ENCODE measurements around the gene NFE2L3.
A peak's percentile ranks its signal among the peaks of the same experiment; 100 is the strongest.
"Not testable (repeated sequence)": the region's sequence is repeated elsewhere in the genome, so short reads cannot be mapped to it uniquely, and the experiment has no call there.

NFE2L3 gene, protein sequence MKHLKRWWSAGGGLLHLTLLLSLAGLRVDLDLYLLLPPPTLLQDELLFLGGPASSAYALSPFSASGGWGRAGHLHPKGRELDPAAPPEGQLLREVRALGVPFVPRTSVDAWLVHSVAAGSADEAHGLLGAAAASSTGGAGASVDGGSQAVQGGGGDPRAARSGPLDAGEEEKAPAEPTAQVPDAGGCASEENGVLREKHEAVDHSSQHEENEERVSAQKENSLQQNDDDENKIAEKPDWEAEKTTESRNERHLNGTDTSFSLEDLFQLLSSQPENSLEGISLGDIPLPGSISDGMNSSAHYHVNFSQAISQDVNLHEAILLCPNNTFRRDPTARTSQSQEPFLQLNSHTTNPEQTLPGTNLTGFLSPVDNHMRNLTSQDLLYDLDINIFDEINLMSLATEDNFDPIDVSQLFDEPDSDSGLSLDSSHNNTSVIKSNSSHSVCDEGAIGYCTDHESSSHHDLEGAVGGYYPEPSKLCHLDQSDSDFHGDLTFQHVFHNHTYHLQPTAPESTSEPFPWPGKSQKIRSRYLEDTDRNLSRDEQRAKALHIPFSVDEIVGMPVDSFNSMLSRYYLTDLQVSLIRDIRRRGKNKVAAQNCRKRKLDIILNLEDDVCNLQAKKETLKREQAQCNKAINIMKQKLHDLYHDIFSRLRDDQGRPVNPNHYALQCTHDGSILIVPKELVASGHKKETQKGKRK

DNA sequence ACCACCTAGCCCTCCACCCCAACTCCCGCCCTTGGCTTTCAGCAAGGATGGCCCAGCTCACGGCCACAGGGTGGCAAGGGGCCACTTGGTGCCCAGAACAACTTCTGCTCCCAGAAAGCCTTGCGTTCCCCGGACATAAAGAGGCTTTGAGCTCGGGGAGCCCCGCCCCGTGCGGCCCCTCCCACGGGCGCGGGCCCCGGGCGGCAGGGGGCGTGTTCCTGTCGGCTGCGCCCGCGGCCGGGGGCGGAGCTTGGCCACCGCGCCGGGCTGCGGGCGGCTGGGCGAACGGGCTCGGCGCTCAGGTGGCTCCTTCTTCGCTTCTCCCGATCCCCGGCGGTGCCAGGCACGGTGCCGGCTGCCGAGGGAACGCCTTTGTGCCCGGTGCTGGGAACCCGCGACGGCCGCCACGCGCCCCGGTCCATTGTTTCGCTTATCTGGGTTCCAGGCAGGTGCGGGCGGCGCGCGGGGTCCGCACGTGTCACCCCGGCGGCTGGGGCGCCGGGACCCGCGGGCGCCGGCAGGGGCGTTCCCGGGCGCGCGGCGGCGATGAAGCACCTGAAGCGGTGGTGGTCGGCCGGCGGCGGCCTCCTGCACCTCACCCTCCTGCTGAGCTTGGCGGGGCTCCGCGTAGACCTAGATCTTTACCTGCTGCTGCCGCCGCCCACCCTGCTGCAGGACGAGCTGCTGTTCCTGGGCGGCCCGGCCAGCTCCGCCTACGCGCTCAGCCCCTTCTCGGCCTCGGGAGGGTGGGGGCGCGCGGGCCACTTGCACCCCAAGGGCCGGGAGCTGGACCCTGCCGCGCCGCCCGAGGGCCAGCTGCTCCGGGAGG is at the start of gene NFE2L3:
Gene NFE2L3 (plus strand): TSS at position 246 of the 829 bp plus-strand sequence. CDS start 301 bp downstream, at position 547.
- peak; percentile 36 for DNase-seq (ENCODE audit: low read depth, low spot score)

DNA sequence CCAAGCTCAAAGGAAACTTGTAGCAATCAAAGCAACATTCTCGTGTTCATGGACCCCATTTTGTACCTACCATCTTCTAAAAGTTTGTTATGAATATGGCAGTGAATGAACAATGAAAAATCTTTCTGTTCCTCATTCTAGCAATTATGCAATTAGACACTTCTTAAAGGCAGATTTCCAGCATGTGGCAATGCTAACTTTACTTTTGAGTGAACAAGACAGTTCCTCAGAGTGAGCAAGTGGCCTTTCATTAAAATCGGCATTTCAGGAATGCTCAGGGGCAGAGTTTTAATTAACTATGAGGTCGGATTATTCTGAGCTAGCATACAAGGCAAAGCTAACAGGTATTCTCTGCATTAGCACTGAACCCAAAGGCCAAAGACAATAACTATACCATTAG is 48.4 kb upstream of the NFE2L3 start:
- DNase-seq (ENCODE audit: low read depth, low spot score): no peak

DNA sequence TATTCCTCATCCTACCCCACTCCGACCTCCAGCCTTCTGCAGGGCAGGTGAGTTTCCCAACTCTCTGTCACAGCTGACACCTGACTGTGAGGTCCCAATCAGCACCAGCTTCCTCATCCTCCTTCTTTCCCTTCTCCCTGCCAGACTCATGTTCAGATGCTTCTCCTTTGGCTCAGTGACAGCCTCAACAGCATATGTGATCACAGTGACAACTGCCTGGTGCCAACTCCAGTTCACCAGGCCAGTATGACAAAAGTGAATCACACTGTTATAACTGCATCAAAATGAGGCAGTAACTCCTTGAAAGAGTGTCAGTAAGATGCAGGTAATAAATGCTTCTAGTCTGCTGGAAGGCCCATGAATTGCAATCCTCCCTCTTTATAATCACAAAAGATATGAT is 46.8 kb upstream of the NFE2L3 start:
- no peak for DNase-seq (ENCODE audit: low read depth, low spot score)

DNA sequence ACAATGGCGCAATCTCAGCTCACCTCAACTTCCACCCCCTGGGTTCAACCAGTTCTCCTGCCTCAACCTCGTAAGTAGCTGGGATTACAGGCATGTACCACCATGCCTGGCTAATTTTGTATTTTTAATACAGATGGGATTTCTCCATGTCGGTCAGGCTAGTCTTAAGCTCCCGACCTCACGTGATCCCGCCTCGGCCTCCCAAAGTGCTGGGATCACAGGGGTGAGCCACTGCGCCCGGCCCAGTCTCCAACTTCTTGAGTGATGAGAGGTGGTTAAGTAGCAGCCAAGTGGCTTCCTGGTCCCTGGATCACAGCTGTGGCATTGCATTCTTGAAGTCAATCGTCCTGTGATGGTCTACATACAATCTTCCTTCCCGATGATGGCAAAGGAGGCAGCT is 46.1 kb upstream of the NFE2L3 start:
- DNase-seq (ENCODE audit: low read depth, low spot score): no peak

DNA sequence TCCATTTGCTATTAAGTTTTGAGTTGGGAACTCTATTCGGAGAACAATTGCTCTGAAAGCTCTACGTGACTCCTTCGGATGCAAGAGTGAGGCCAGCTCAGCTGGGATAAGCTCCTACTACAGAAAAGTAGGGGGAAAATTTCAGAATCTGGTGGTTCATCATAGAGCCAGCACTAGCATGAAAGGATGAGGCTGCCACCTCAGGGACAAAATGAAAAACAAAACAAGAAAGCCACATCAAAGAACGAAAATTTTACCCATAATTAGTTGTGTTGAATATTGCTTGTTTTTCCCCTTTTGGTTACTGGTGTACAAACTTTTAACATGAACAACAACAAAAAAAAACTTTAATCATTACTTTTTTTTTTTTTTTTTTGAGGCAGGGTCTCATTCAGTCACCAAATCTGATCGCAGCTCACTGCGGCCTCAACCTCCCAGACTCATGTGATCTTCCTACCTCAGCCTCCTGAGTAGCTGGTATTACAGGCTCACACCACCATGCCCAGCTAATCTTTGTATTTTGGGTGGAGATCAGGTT is 39.7 kb upstream of the NFE2L3 start:
- DNase-seq (ENCODE audit: low read depth, low spot score): no peak

DNA sequence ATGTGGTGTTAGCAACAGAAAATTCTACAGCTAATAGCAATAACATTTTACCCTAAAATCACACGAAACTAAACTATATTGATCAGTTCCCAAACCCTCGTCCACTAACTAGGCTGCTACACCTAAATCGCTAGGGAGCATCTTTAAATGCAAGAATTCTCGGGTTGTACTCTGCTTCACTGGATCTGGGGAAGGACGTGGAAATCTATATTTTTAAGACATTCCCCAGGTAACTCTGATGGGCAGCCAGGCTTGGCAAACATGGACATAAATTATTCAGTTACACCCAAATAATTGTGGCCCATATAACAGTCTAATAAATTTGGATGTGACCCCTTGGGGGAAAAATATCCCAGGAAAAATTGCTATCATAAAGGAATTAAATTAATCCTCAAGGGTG is 36.3 kb upstream of the NFE2L3 start:
- no peak for DNase-seq (ENCODE audit: low read depth, low spot score)

DNA sequence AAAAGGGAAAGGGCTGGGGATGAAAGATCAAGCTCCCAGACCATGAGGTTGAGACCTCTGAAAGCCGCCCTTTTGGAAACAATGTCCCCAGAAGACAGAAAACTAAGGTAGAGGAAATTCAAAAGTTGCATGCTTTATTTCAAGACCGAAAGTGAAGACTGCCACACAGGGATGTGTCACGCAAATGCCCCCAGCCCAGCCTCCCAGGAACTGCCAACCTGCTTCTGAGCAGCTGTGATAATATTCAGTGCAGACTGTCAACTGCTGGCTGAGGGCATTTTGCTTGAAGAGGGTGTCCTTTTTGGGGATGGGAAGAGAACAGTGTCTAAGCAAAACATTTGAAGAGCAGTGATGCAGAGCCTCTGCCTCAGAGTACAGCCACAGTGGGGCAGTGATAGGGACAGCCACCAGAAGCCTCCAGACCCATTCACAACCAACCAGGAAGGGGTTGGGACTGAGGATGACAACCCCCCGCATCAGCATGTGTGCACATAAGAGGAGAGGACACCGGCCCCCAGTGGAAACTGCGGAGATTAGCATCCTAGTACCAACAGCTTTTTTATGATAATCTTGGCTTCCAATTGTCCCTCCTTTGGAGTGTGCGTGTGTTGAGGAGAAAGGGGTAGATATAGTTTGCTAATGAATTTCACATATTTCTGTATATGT is 34.7 kb upstream of the NFE2L3 start:
- no peak for DNase-seq (ENCODE audit: low read depth, low spot score)

DNA sequence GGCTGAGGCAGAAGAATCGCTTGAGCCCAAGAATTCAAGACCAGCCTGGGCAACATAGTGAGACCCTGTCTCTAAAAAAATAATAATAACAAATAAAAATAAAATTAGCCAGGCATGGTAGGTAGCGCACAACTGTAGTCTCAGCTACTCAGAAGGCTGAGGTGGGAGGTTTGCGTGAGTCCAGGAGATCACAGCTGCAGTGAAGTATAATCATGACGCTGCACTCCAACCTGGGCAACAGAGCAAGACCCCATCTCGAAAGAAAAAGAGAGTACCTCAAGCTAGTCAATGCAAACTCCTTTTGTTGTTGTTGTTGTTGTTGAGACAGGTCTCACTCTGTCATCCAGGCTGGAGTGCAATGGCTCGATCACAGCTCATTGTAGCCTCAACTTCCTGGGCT is 34.0 kb upstream of the NFE2L3 start:
- DNase-seq (ENCODE audit: low read depth, low spot score): no peak

DNA sequence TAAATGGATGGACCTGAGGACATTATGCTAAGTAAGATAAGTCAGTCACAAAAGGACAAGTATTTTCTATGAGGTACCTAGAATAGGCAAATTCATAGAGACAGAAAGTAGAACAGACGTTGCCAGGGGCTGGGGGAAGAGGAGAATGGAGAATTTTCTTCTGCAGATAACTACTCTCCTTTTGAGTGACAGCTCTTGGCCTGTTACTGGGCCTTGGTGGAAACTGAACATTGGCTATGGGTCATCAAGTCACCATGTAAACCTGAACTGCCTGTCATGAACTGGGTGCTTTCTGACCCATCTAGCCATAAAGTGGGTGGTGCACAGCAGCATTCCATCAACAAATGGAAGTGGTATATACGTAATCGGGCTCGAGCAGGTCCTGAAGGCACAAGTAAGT is 29.3 kb upstream of the NFE2L3 start:
- DNase-seq (ENCODE audit: low read depth, low spot score): no peak

DNA sequence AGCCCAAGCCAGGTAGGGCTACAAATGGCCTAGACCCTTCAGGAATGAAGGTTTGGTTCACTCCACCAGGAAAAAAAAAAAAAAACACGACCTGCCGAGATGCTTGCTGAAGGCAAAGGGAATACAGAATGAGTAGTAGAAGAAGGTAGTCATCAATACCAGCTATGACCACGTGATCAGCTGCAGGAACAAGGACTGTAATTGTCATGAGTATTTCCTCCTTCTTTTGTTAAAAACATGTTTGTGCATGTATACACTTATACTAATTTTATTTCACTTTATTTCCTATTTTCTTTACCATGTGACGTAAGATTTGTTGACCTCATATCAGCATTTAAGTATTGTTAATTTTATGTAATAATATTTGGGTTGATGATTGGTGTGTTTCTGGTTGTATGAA is 27.2 kb upstream of the NFE2L3 start:
- DNase-seq (ENCODE audit: low read depth, low spot score): not testable (repeated sequence)

DNA sequence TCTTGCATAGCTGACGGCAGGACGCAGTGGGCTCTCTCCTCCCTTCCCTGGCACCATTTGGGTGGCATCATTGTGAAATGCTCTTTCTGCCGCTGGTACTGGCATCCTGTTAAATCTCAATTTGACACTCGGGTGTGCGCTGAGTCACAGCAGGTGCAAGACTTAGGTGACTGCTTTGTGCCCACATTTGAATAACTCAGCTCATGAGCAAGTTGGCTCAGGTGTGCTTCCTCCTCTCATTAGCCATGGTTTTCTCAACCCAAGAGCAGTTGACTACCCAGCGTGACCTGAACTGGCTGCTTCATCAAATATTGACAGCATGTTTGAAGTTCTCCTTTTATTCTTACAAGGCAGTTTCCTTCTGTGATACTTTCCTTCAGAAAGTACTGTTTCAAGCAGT is 24.6 kb upstream of the NFE2L3 start:
- DNase-seq (ENCODE audit: low read depth, low spot score): no peak

DNA sequence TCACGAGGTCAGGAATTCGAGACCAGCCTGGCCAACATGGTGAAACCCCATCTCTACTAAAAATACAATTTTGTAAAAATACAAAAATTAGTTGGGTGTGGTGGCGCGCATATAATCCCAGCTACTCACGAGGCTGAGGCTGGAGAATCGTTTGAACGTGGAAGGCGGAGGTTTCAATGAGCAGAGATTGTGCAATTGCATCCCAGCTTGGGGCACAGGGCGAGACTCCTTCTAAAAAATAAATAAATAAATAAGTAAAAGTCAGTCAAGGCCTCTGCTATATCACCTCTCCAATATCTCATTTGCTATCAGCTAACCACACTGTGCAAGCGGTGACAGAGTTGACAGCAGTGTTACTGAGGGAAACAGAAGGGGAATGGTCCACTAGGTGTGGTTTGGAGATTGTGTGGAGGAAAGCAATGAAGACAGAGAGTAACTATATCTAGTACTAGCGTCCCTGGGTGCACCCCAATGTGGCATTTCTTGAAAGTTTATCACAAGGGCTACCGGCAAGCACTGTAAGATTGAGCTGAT is 20.9 kb upstream of the NFE2L3 start:
- DNase-seq (ENCODE audit: low read depth, low spot score): no peak

DNA sequence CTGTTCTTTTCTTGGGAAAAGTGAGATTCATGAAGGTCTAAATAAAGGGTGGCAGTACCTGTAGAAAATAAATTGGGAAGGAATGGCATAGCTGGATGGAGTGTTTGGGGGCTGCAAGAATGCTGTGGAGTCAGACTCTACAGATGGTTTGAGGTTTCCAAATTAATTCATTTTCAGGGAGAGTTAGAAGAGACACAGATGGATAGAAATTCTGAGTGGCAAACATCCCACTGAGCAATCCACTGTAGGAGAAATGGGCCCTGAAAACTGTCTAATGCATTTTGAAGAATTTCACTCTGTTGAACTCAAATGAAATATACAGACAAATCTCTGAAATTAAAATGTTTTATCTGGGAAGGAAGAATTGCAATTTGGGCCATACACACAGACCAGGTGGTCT is 16.9 kb upstream of the NFE2L3 start:
- no peak for DNase-seq (ENCODE audit: low read depth, low spot score)

DNA sequence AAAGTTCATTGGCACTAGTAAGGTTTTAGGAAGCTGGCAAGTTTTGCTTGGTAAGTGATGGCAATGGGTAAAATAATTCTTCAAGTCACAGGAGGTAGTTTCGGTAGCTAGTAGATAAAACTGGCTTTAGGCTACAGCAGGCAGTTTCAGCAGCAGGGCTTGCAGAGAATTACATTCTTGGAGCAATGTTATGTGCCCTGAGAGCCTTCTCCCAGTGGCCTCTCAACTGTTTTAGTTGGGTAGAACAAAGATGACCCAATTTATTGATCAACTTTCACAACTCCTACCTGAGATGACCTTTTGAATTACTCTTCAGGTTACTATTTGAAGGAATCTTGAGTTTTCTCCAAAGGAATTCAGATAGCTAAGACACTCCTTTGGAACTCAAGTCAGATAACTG is 16.4 kb upstream of the NFE2L3 start:
- no peak for DNase-seq (ENCODE audit: low read depth, low spot score)

DNA sequence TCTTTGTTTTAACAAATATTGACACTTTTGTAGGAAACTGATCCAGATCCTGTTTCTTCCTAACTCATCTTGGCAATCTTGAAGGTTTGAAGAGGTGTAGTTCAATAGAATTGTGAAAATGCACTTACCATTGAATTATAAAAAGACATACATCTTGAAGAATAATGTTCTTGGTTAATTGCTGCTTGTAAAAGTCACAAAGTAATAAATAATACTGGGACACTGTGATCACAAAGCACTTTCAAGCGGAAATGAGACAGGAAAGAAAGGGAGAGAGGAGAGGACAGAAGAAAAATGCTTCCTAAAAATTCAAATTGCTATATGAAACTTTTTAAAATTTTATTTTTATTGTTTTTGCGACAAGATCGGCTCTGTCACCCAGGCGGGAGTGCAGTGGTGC is 15.2 kb upstream of the NFE2L3 start:
- DNase-seq (ENCODE audit: low read depth, low spot score): no peak

DNA sequence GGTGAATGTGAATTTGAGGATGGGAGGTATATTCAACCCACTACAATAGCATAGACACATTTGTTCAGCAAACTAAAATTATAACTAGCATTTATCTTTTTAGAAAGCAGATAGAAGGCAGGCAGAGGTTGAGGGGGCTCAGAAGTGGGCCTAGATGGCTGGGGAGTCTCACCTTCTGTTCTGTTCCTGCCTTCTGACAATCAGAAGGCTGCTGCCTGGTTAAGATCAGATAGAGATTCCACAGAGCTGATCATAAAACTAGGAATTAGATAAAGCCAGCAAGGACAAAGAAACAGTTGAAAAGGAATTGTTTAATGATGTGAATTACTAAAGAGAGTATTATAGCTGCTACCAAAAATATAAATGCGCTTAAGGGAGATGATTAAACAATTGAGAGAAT is 11.6 kb upstream of the NFE2L3 start:
- DNase-seq (ENCODE audit: low read depth, low spot score): no peak

DNA sequence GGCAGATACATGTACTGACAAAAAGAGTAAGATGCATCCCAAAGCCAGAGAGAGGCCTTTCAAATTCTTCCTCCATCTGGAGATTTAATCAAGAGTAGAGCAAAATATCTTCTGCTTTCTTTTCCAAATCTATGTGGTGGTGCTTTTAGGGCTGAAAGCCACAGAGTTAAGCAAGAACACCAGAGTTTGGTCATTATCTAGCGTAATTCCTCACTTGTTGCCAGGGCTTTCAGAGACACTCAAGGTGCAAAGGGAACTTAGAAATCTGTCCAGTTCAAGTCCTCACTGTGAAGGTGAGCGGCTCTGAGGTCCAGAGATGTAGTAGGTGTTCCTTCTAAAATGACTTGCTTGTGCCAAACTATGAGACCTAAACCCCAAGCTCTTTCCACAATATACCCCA is 10.9 kb upstream of the NFE2L3 start:
- no peak for DNase-seq (ENCODE audit: low read depth, low spot score)

DNA sequence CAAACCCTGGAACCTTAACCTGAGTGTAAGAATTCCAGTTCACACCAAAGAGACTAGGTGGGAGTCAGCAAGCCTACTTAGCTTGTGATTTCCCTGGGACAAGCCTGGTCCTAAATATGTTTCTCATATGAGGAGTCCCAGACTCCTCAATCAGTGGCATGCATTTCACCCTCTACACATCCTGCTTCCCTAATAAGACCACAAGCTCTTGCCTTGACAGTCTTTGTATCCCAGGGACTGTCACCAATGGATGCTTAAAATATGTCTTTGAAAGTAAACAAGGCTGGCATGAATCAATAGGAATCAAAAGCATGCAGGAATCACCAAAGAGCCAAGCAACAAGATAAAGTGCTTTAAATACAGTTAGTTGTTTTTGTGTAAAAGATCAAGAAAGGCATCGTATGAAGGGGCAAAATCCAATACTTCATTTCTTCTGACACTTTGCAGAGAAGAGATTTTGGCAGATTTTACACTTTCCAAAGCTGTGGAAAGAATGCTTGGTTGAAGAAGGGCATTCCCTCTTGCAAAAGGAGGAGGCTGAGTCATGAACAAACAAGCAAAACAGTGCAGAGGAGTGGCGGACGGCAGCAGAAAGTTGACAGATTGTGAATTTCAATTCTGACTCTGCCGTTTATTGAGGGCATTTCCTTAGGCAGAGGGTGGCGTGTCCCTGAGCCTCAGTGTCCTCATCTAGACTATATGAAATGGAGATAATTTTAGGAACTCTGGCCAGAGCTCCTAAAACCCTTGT is 8.5 kb upstream of the NFE2L3 start:
- no peak for DNase-seq (ENCODE audit: low read depth, low spot score)

DNA sequence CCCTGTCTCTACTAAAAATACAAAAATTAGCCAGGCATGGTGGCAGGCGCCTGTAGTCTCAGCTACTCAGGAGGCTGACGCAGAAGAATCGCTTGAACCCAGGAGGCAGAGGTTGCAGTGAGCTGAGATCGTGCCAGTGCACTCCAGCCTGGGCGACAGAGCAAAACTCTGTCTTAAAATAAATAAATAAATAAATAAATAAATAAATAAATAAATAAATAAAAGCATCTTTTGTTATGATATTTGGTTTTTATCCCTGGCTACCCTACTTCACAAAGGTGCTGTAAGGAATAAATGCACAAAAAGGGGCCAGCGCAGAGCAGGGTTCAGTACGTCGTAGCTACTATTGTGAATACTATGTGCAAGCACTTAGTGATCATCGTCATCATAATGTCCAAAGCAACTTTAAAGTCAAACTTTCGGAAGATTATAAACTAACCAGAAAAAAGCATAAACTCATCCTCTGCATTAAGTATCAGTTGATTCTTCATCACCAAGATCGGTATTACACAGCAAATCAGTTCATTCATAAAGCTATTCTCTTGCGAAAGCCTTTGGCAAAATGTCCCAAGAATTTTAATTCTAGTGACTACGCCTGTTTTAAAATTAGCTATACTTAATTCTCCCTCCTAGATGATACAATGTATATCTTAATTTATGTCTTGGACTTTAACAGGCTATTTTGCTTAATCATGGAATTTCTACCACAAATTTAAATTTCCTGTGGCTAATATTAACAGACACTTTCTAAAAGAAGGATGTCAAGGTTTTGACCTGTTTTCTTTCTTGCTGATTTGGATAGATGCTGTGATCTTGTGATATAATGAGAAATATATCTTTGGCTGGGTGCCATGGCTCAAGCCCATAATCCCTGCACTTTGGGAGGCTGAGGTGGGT is 7.6 kb upstream of the NFE2L3 start:
- DNase-seq (ENCODE audit: low read depth, low spot score): no peak

DNA sequence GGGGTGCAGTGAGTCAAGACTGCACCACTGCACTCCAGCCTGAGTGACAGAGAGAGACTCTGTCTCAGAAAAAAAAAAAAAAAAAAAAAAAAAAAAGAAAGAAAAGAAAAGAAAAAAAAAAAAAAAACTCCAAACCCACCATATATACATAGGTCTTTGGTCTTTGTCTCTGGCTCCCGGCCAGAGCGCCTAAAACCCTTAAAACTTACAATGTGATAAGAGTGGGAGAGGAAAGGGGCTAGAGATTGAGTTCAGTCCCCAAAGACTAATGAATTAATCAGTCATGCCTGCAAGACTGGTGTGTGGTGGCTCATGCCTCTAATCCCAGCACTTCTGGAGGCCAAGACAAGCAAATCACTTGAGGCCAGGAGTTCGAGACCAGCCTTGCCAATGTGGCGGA is 6.8 kb upstream of the NFE2L3 start:
- no peak for DNase-seq (ENCODE audit: low read depth, low spot score)

All from smooth muscle cell of the brain vasculature (primary cell).